ENCODE measurements around the gene ANAPC1. TPM values are rescaled to one million over a fixed set of nuclear protein-coding genes. Genes with fewer than 3 reads are reported as not detected.
A peak's percentile ranks its signal among the peaks of the same experiment; 100 is the strongest.
"Not testable (repeated sequence)": the region's sequence is repeated elsewhere in the genome, so short reads cannot be mapped to it uniquely, and the experiment has no call there.

The ANAPC1 gene
- polyA plus RNA-seq, 1 donor, result 22.8 TPM

DNA sequence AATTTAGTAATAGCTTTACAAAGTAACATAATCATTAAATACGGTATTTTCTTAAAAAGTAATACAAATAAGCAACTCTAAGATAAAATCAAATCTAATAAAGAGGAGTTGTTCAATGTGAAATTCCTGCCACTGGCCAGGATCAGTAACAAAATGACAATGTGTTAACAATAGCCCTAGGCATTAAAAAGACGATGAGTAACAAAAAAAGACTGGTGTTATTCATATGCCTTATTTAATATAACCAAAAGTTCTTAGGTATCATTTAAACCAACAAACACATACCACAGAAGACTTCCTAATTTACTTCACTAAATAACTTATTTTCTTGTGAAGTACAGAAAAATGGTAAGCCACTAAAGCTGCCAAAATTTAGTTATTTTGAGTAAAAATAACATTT, 11.2 kb downstream of the ANAPC1 start:
- H3K27ac ChIP-seq (ENCODE audit: low read length); H3K9me3 ChIP-seq (ENCODE audit: control insufficient read depth, low read depth, low read length); H3K4me1 ChIP-seq (ENCODE audit: control insufficient read depth, insufficient read depth, low read length); H3K27me3 ChIP-seq (ENCODE audit: control insufficient read depth, insufficient read depth, low read length); H3K4me3 ChIP-seq (ENCODE audit: low read length); H3K36me3 ChIP-seq (ENCODE audit: control insufficient read depth, insufficient read depth, low read length); DNase-seq: not testable (repeated sequence)
- 100% methylated on average over 1 of the region's 2 CpGs for WGBS (ENCODE audit: insufficient coverage, low lambda C conversion rate)

DNA sequence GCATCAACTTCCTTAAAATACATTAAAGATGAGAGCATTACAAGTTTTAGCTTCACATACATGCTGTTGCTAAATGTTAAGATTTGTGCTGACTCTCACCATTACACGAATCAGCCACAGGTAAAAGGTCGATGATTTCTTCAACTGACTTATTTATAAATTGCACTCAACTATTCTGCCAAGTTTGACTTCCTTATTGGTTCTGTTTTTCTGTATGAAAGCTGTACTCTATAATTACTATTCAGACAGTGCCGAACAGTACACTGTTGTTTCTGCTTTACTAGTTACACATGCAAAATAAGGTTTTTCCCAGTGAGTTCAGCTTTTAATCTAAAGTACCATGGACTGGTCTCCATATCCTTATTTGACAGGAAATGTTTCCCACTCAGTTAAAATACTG, 18.9 kb downstream of the ANAPC1 start:
- H3K27ac ChIP-seq (ENCODE audit: low read length); H3K4me1 ChIP-seq (ENCODE audit: control insufficient read depth, insufficient read depth, low read length); DNase-seq; H3K9me3 ChIP-seq (ENCODE audit: control insufficient read depth, low read depth, low read length); H3K36me3 ChIP-seq (ENCODE audit: control insufficient read depth, insufficient read depth, low read length); H3K4me3 ChIP-seq (ENCODE audit: low read length); H3K27me3 ChIP-seq (ENCODE audit: control insufficient read depth, insufficient read depth, low read length): not testable (repeated sequence)
- WGBS (ENCODE audit: insufficient coverage, low lambda C conversion rate), result no CpG with 5 or more reads among the region's 3 CpGs

DNA sequence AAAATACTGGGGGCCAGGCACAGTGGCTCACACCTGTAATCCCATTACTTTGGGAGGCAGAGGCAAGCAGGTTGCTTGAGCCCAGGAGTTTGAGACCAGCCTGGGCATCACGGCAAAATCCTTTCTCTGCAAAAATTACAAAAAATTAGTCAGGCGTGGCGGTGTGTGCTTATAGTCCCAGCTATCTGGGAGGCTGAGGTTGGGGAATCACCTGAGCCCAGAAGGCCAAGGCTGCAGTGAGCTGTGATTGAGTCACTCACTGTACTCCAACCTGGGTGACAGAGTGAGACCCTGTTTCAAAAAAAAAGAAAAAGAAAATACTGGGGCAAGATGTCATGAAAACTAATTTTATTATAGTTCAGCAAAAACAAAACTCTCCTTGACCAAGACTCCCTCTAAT, 24.0 kb downstream of the ANAPC1 start:
- not testable (repeated sequence) for H3K27ac ChIP-seq (ENCODE audit: low read length); H3K4me3 ChIP-seq (ENCODE audit: low read length); H3K27me3 ChIP-seq (ENCODE audit: control insufficient read depth, insufficient read depth, low read length); H3K4me1 ChIP-seq (ENCODE audit: control insufficient read depth, insufficient read depth, low read length); H3K36me3 ChIP-seq (ENCODE audit: control insufficient read depth, insufficient read depth, low read length); DNase-seq; H3K9me3 ChIP-seq (ENCODE audit: control insufficient read depth, low read depth, low read length)
- WGBS (ENCODE audit: insufficient coverage, low lambda C conversion rate), result no CpG with 5 or more reads among the region's 3 CpGs

DNA sequence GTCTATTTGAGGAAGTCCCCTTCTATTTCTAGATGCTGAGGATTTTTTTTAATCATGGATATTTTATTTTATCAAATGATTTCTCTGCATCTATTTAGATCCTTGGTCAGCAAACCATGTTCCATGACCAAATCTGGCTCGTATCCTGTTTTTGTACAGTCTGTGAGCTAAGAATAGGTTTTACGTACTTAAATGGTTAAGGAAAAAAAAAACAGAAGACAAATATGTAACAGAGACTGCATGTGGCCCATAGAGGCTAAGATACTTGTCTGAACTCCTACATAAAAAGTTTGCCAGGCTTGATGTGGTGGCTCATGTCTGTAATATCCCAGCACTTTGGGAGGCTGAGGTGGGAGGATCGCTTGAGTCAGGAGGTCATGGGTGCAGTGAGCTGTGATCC, 31.4 kb downstream of the ANAPC1 start:
- not testable (repeated sequence) for H3K9me3 ChIP-seq (ENCODE audit: control insufficient read depth, low read depth, low read length); H3K4me1 ChIP-seq (ENCODE audit: control insufficient read depth, insufficient read depth, low read length); DNase-seq; H3K27me3 ChIP-seq (ENCODE audit: control insufficient read depth, insufficient read depth, low read length); H3K4me3 ChIP-seq (ENCODE audit: low read length); H3K36me3 ChIP-seq (ENCODE audit: control insufficient read depth, insufficient read depth, low read length); H3K27ac ChIP-seq (ENCODE audit: low read length)
- WGBS (ENCODE audit: insufficient coverage, low lambda C conversion rate), result no CpG with 5 or more reads among the region's 3 CpGs

DNA sequence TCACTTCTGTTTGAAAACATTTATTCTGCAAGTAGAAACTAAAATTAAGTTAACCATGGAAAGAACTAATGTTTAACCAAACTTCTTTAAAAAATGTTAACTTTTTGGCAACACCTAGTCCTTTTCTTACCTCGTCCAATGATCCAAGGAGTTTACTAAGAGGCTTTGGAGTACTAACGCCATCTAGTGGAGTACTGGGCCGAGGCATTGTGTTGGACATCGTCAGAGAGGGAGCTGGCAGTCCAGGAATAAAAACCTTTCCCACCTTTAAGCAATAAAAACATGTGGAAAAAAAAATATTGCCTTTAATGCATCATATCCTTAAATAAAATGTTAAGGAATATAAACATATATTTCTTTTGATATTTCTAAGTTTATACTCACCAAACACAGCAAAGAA, 33.3 kb downstream of the ANAPC1 start:
- DNase-seq; H3K36me3 ChIP-seq (ENCODE audit: control insufficient read depth, insufficient read depth, low read length); H3K4me3 ChIP-seq (ENCODE audit: low read length); H3K27me3 ChIP-seq (ENCODE audit: control insufficient read depth, insufficient read depth, low read length); H3K4me1 ChIP-seq (ENCODE audit: control insufficient read depth, insufficient read depth, low read length); H3K27ac ChIP-seq (ENCODE audit: low read length); H3K9me3 ChIP-seq (ENCODE audit: control insufficient read depth, low read depth, low read length): not testable (repeated sequence)
- no CpG with 5 or more reads among the region's 4 CpGs for WGBS (ENCODE audit: insufficient coverage, low lambda C conversion rate)

DNA sequence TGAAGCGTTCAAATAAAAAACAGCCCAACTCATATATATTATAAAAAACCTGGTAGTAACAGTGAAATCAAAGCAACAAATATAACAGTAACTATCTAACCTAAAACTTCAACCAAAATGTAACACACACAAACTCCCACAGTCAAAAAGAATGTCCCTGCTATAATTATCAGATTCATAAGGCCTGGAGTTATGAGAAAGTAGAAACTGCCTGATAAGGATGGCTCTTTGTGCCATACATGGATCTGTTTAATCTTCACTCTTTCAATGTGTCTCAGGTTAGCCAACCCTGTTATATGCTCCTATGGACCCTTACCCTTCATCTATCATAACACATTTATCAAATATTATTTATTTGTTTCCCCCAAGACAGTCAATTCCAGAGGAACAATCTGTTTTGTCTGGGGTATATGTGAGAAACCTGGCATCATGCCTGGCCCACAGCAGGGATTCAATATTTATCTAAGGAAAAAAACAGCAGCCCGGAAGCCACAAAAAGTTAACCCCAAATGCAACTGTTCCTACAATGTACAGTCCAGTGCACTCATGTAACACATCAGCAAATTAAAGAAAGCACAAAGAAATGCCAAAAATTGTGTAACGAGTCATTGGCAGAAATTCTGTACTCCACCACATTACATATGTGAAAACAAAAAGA, 44.2 kb downstream of the ANAPC1 start:
- not testable (repeated sequence) for DNase-seq; H3K4me3 ChIP-seq (ENCODE audit: low read length); H3K4me1 ChIP-seq (ENCODE audit: control insufficient read depth, insufficient read depth, low read length); H3K36me3 ChIP-seq (ENCODE audit: control insufficient read depth, insufficient read depth, low read length); H3K9me3 ChIP-seq (ENCODE audit: control insufficient read depth, low read depth, low read length); H3K27ac ChIP-seq (ENCODE audit: low read length); H3K27me3 ChIP-seq (ENCODE audit: control insufficient read depth, insufficient read depth, low read length)
- WGBS (ENCODE audit: insufficient coverage, low lambda C conversion rate), result no CpG with 5 or more reads among the region's 3 CpGs

DNA sequence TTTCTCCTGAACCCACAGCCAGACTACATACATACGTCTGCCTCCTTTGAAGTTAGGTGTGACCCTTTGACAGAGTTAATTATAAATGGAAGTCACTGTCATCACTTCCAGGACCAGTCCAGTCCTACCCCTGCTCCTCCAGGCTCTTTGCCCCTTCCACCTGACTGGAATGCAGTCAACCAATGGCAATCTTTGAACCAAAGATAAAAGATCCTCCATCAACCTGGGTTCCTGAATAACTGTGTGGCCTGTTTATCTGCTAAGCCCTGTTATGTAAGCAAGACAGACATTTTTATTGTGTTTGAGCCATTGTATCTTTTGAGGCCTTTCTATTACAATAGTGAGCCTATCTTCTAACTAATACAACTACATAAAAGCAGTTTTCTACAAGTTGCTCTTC, 45.0 kb downstream of the ANAPC1 start:
- DNase-seq, result peak; percentile 0 to 25
- H3K27me3 ChIP-seq (ENCODE audit: control insufficient read depth, insufficient read depth, low read length); H3K4me1 ChIP-seq (ENCODE audit: control insufficient read depth, insufficient read depth, low read length); H3K9me3 ChIP-seq (ENCODE audit: control insufficient read depth, low read depth, low read length); H3K4me3 ChIP-seq (ENCODE audit: low read length); H3K36me3 ChIP-seq (ENCODE audit: control insufficient read depth, insufficient read depth, low read length); H3K27ac ChIP-seq (ENCODE audit: low read length): not testable (repeated sequence)
- no CpG with 5 or more reads among the region's 1 CpG for WGBS (ENCODE audit: insufficient coverage, low lambda C conversion rate)

DNA sequence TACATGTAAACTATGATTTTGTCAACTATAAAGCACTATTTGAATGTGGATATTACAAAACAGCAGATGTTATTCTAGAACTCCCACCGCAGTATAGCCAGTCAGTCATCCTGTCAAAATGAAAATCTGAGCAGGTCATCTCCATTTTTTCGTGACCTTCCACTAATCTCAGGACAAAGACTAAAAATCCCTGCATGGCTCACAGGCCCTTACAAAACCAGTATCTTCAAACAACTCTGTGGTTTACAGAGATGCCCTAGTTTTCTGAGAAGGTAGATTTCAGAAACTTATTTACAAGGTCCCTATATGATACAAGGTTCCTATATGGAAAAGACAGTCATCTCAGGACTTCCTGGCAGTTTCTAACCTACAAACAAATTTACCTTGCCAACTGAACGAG, 49.8 kb downstream of the ANAPC1 start:
- H3K36me3 ChIP-seq (ENCODE audit: control insufficient read depth, insufficient read depth, low read length), result peaks cover 11% of the 10 kb centered on the region
- H3K9me3 ChIP-seq (ENCODE audit: control insufficient read depth, low read depth, low read length); H3K27me3 ChIP-seq (ENCODE audit: control insufficient read depth, insufficient read depth, low read length); H3K27ac ChIP-seq (ENCODE audit: low read length); DNase-seq; H3K4me1 ChIP-seq (ENCODE audit: control insufficient read depth, insufficient read depth, low read length); H3K4me3 ChIP-seq (ENCODE audit: low read length): not testable (repeated sequence)
- no CpG with 5 or more reads among the region's 3 CpGs for WGBS (ENCODE audit: insufficient coverage, low lambda C conversion rate)

DNA sequence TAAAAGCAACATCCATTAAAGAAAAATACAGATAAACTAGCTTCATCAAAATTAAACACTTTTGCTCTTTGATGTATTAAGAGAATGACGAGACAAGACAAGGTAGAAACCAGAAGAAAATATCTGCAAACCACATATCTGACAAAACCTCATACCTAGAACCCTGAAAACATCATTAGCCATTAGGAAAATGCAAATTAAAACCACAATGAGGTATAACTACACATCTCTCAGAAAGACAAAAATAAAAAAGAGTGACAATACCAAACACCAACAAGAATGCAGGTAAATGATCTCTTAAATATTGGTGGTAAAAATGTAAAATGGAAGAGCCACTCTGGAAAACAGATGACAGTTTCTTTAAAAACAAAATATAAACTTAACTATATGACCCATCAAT, 53.5 kb downstream of the ANAPC1 start:
- WGBS (ENCODE audit: insufficient coverage, low lambda C conversion rate), result no CpG with 5 or more reads among the region's 1 CpG
- H3K4me1 ChIP-seq (ENCODE audit: control insufficient read depth, insufficient read depth, low read length), result not testable (repeated sequence)
- H3K36me3 ChIP-seq (ENCODE audit: control insufficient read depth, insufficient read depth, low read length), result peaks cover 15% of the 10 kb centered on the region

DNA sequence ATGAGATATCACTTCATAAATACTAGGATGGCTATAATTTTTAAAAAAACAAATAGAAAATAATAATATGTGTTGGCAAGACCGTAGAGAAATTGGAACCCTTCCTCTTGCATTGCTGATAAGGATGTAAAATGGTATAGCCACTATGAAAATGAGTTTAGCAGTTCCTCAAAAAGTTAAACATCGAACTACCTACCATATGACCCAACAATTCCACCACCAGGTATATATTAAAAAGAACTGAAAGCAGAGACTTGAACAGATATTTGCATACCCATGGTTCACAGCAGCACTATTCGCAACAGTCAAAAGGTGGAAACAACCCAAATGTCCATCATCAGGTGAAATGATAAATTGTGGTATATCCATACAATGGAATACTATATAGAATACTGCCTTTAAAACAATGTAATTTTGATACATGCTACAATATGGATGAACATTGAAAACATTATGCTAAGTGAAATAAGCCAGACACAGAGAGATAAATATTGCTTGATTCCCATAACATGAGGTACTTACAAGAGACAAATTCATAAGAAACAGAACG, 55.7 kb downstream of the ANAPC1 start:
- WGBS (ENCODE audit: insufficient coverage, low lambda C conversion rate), result no CpG with 5 or more reads among the region's 4 CpGs
- H3K4me1 ChIP-seq (ENCODE audit: control insufficient read depth, insufficient read depth, low read length); H3K4me3 ChIP-seq (ENCODE audit: low read length); H3K9me3 ChIP-seq (ENCODE audit: control insufficient read depth, low read depth, low read length); H3K27me3 ChIP-seq (ENCODE audit: control insufficient read depth, insufficient read depth, low read length); DNase-seq; H3K27ac ChIP-seq (ENCODE audit: low read length): not testable (repeated sequence)
- H3K36me3 ChIP-seq (ENCODE audit: control insufficient read depth, insufficient read depth, low read length), result peaks cover 11% of the 10 kb centered on the region

More for the DNA sequence above, 53.5 kb downstream of the ANAPC1 start:
- H3K27me3 ChIP-seq (ENCODE audit: control insufficient read depth, insufficient read depth, low read length); H3K9me3 ChIP-seq (ENCODE audit: control insufficient read depth, low read depth, low read length); H3K4me3 ChIP-seq (ENCODE audit: low read length); DNase-seq; H3K27ac ChIP-seq (ENCODE audit: low read length): not testable (repeated sequence)

DNA sequence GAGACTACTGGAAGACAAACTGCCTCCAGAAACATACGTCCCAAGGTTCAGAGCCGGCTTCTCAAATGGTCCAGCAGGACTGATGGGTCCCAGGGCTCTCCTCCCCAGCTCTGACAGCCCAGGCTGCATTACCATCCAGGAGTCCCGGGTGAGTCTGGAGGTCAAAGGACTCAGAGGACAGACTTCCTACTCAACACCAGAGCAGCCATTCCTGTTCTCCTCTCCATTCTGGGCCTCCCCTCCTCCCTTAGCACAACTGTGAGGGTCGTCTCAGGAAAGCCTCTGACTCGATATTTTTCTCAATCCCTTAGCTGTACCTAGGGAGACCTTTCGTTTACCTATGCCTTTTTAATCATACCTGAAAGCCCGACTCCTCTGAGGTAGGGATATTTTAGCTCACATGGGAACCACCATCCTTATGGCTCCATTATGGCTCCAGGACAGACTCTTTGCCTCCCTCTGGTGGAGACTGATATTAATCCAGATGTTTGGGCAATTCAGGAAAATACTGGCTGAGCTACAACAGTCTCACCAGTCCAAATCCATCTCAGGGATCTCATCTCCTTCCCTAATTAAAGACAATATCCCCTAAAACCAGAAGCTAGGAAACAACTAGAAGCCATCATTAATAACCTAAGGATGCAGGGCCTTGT, 70.9 kb downstream of the ANAPC1 start:
- H3K9me3 ChIP-seq (ENCODE audit: control insufficient read depth, low read depth, low read length); H3K4me3 ChIP-seq (ENCODE audit: low read length); DNase-seq; H3K4me1 ChIP-seq (ENCODE audit: control insufficient read depth, insufficient read depth, low read length); H3K36me3 ChIP-seq (ENCODE audit: control insufficient read depth, insufficient read depth, low read length); H3K27ac ChIP-seq (ENCODE audit: low read length); H3K27me3 ChIP-seq (ENCODE audit: control insufficient read depth, insufficient read depth, low read length): not testable (repeated sequence)
- no CpG with 5 or more reads among the region's 7 CpGs for WGBS (ENCODE audit: insufficient coverage, low lambda C conversion rate)

Measured in large intestine (tissue), 3 donors.